Ammon's horn (tissue), 1 donor: Measurements from ENCODE around the gene MRTFA.
"Not testable (repeated sequence)": the region's sequence is repeated elsewhere in the genome, so short reads cannot be mapped to it uniquely, and the experiment has no call there.

Experiments used
- DNase-seq: peaks from one replicate; pipeline ENCODE4 v3.0.0-alpha.2; 2016; ENCODE audit warnings: low spot score

Gene MRTFA

DNA sequence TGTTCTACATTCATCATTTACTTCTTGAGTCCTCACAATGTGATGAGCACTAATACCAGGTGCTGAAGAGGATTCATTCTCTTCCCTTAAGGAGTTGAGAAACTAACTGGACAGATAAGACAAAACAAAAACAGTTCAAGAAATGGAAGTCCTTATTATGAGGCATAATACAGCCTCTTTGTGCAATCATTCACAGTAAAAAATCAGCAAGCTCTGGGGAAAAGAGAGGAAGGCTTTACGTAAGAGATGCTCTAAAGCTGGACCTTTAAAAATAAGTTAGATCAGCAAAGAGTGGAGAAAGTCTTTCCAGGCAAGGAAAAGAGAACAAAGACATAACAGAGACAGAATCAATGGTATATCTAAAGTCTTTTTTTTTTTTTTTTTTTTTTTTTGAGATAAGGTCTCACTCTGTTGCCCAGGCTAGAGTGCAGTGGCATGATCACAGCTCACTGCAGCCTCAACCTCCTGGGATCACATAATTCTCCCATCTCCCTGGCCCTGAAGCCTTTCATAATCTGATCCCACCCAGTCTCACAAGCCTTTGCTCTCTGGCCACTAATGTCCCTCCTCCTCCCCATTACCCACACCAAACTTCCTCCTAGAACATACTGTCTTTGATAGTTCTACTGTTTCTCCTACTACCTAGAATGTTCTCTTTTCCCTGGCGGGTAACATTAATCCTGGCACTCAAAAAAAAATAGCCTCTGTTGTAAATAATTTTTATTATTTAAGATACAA, 40.9 kb downstream of the MRTFA start:
- DNase-seq: no peak

DNA sequence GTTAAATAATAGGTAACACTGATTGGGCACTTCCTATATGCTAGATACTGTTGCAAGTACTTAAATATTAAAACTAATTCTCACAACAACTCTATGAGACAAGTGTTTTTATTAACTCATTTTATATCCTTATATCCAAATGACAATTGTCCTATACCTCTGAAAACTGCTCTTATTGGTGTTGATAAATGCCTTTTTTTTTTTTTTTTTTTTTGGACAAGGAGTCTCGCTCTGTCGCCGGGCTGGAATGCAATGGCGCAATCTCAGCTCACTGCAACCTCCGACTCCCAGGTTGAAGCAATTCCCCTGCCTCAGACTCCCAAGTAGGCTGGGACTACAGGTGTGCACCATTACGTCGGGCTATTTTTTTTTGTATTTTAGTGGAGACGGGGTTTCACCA, 41.6 kb downstream of the MRTFA start:
- DNase-seq: no peak

DNA sequence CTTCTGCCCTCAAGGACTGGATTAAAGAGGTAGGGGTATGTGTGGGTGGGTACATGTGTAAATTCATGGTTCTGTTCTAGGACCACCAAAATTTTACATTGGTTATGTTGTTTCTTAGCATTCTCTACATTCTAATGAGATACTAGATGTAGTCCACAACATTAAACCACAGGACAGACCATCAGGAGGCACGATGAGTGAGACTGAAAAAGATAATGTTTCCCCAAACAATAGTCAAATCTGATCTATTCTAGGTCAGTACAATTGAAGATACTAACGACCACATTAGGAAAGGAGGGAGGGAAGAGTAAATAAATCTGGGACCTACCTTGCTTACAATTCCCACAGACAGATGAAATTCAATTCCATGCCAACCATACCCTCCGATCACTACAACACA, 42.2 kb downstream of the MRTFA start:
- no peak for DNase-seq

DNA sequence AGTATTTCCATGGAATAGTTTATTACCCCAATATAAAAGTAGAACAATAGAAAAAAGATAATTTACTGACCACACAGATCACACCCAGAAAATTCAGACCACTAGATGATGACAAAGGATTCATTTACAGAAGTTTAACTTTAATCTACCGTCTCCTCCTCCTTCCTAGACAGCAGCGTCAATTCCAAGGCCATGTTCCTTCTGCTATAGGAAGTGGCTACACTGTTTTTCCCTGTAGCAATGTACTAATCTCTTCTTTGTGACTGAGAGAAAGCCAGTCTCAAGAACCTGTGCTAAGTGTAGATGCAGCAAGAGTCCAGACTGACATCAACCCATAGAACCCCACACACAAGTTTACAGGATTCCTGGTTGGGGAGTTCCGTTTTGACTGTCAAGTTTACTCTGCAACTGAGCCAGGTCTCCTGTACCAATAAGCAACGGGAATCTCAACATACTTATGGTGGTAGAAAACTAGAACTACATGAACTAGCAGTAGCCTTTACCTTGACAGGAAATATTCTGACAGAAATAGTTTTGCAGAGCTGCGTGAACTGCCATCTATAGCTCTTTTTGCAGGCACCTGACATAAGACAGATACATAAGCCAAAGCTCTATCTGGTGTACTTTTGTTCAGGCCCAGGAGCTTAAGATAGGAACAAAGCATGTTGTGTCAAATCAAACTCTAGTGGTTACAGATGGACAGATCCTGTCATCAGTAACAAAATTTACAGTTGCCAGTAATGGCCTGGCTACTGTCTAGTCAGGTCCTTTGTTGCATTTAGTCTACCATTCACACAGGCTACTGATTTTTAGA, 42.9 kb downstream of the MRTFA start:
- no peak for DNase-seq

- DNase-seq: no peak
Observed at GRCh38 chr22:40592352-40593113, 44.0 kb downstream of the MRTFA start.

- no peak for DNase-seq
Observed at GRCh38 chr22:40588726-40589125, 47.8 kb downstream of the MRTFA start.

GRCh38 chr22:40586781-40587180, 49.7 kb downstream of the MRTFA start:
- DNase-seq: no peak

- no peak for DNase-seq
Observed at GRCh38 chr22:40585310-40585751, 51.2 kb downstream of the MRTFA start.

GRCh38 chr22:40584766-40585165, 51.8 kb downstream of the MRTFA start:
- DNase-seq: not testable (repeated sequence)

DNA sequence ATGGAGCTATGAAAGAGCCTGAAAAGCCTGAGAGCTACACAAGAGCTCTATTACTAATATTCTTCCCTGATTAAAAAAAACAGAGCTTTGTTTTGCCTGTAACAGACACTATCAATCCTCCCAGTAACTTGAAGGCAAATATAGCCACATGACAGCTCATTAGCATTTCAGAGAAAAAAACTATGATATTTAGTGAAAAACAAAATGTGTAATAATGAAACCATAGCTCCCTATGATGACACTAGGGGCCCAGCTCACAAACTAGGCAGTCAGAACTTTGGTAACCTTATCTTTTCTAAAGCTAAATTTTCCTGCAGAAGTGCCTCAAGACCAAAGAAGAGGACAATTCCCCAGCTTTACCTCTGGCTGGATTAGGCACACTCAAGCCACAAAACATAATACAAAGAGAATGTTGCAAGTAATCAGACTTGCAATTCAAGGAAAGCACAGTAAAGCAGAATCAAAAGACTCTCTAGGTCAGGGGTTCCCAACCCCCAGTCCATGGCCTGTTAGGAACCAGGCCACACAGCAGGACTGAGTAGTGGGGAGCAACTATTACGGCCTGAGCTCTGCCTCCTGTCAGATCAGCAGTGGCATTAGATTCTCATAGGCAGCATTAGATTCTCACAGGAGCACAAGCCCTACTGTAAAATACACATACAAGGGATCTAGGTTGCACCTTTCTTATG, 53.3 kb downstream of the MRTFA start:
- no peak for DNase-seq

GRCh38 chr22:40582063-40582462, 54.5 kb downstream of the MRTFA start:
- DNase-seq: no peak

- DNase-seq: no peak
Observed at GRCh38 chr22:40580631-40581030, 55.9 kb downstream of the MRTFA start.

- DNase-seq: no peak
Observed at GRCh38 chr22:40578171-40578570, 58.3 kb downstream of the MRTFA start.

DNA sequence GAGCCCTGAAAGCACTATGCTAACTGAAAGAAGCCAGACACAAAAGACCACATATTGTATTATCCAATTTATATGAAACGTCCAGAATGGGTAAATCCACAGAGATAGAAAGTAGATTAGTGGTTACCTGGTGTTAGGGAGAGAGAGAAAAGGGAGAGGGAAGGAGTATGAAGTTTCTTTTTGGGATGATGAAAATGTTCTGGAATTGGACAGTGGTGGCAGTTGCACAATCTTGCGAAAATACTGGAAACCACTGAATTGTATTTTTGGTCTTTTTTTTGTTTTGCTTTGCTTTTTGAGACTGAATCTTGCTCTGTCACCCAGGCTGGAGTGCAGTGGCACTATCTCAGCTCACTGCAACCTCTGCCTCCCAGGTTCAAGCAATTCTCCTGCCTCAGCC, 63.5 kb downstream of the MRTFA start:
- DNase-seq: no peak

DNA sequence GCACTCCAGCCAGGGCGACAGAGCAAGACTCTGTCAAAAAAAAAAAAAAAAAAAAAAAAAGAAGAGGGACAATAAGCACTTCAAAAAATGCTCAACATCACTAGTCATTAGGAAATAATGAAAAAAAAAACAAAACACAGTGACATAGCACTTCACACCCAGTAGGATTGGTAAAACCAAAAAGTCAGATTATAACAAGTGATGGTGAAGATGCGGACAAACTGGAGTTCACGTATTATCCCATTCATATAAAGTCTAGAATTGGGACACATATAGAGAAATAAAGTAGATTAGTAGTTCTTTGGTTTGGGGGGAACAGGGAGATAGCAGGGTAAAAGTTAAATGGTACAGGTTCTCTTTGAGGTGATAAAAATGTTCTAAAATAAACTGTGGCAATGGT, 64.6 kb downstream of the MRTFA start:
- no peak for DNase-seq

DNA sequence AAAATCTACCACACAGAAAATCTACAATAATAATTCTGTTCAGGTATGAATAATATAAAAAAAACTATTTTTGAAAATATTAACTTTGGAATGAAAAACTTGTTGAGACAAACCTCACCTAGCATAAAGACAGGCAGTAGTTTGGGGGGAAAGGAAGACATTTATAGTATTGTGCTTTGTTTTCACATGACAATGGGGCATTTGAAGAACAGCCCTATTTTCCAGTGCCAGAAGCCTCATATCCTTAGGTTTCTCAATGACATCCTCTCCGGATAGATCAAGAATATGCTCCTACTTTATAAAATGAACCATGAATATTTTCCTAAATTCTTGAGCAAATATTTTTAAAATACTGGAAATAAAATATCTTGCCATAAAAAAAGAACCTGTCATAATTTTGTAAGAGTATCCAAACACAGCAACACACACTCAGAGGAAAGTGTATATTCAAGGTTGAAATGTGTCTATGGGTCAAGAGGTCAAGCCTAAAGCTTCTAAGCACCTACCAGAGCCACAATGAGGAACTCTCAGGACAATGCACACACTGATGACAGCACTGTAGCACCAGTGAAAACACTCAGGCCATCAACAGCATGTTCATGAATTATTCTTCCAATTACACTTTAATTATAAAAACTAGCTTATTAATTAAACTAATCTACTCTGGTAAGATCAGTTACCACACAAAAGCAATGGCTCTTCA, 68.7 kb downstream of the MRTFA start:
- DNase-seq: peak; percentile 68

DNA sequence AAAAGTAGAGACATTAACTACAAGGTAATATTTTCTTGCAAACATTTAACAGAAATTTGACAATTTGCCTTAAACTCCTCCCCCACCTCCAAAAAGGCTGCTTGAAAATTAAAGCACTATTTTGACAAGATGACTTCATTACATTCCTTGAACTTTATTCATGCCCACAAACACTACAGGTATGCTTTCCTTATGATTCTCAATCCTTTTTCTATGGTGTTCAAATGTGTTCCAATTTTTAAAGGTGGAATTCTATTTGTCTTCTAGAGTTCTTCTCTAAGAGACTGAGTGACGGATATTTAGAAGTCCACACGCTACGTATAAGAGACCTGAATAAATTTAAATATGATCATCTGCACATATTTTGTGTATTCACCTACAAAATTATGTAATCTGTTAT, 69.4 kb downstream of the MRTFA start:
- no peak for DNase-seq

- DNase-seq: no peak
Observed at GRCh38 chr22:40560994-40561515, 75.5 kb downstream of the MRTFA start.

DNA sequence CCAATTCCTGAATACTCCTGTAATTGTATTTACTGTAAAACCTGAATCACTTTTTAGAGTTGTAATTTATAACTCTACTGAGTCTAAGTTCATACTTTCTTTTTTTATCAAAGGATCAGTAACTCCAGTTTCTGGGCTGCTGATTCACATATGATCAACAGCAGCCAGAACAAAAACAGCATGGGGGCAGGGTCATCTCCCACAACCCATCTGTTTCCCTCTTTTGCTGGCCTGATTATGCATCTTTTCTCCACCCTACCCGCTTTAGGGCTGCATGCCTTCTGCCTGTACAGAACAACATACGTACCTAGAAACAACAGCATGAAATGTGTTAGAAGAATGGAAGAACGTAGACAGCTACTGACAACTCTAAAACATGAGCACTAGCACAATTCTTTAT, 76.0 kb downstream of the MRTFA start:
- DNase-seq: peak; percentile 63

DNA sequence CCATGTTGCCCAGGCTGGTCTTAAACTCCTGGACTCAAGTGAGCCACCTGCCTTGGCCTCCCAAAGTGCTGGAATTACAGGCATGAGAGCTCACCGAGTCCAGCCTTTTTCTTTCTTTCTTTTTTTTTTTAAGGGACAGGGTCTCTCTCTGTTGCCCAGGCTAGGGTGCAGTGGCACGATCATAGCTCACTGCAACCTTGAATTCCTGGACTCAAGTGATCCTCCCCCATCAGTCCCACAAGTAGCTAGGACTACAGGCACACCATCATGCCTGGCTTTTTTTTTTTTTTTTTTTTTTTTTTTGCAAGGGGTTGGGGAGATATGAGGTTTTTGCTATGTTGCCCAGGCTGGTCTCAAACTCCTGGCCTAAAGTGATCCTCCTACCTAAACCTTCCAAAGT, 78.5 kb downstream of the MRTFA start:
- no peak for DNase-seq

DNA sequence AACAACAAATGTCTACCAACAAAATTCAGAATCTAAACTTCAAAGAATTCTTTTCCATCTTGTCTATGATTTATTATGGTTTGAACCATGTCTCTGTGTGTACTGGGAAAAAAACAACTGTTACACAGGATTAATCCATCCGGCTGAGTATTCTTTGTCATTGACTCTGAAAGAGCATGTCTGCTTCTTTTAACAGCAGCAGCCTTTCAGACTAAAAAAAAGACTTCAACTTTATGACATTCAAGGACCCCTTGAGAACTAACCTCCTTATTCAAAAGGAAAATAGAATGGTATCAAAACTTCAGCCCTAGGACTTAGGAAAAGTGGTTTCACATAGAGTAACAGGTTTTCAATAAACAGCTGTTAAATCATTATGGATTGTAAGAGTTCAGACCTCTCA, 79.9 kb downstream of the MRTFA start:
- DNase-seq: no peak
